H1 (cell line): ENCODE measurements around the gene ALPK3. TPM values are rescaled to one million over a fixed set of nuclear protein-coding genes. Genes with fewer than 3 reads are reported as not detected.

ENCODE experiments used
- CTCF ChIA-PET: fragments of 300-600 bp; sonication (Branson Sonifier 250); formaldehyde crosslinking; loops from one replicate; lab custom pipeline; 2021; ENCODE audit not compliant: partially characterized antibody; lab: Charles Lee
- POLR2A ChIA-PET: fragments of 300-600 bp; sonication (Branson Sonifier 250); formaldehyde crosslinking; loops from one replicate; lab custom pipeline; 2021; ENCODE audit warnings: inconsistent platforms; ENCODE audit not compliant: partially characterized antibody; lab: Charles Lee
- DNase-seq, 2 experiments: peaks; one replicate each; pipeline versions ENCODE4 v3.0.0 to v3.0.0-alpha.2; 2010 to 2022; ENCODE audit warnings: low spot score in 2 of 2, low read depth in 1 of 2, mixed read lengths in 1 of 2
- FAIRE-seq: peaks from 2 replicates; lab custom pipeline; 2011; peaks lifted over from hg19 to GRCh38; lab: Jason Lieb, UNC
- H2AFZ ChIP-seq: 2 replicates; pipeline ENCODE4 v1.8.1; 2012; ENCODE audit warnings: low read length, inconsistent platforms
- H2AK5ac ChIP-seq: 2 replicates; pipeline ENCODE4 v1.6.1; 2013; ENCODE audit warnings: low read depth, low read length
- H2BK120ac ChIP-seq: replicated peaks from 2 replicates; pipeline ENCODE3; 2013; ENCODE audit warnings: low read depth, low read length, inconsistent platforms
- H2BK12ac ChIP-seq: 2 replicates; pipeline ENCODE4 v1.6.1; 2013; ENCODE audit warnings: low read depth, low read length
- H2BK15ac ChIP-seq: 2 replicates; pipeline ENCODE4 v1.6.1; 2013; ENCODE audit warnings: low read length
- H2BK20ac ChIP-seq: 2 replicates; pipeline ENCODE4 v1.6.1; 2013; ENCODE audit warnings: low read length
- H2BK5ac ChIP-seq: 2 replicates; pipeline ENCODE4 v1.6.1; 2013; ENCODE audit warnings: low read depth, low read length
- H3K14ac ChIP-seq: 2 replicates; pipeline ENCODE4 v1.6.1; 2013; ENCODE audit warnings: inconsistent platforms; ENCODE audit not compliant: insufficient read length
- H3K18ac ChIP-seq: 2 replicates; pipeline ENCODE4 v1.6.1; 2013; ENCODE audit warnings: low read length; ENCODE audit errors: extremely low read depth
- H3K23ac ChIP-seq: 2 replicates; pipeline ENCODE4 v1.6.1; 2013; ENCODE audit warnings: inconsistent platforms; ENCODE audit not compliant: insufficient read length
- H3K23me2 ChIP-seq: 2 replicates; pipeline ENCODE4 v1.6.1; 2013; ENCODE audit warnings: low read depth, low read length
- H3K27ac ChIP-seq: 2 replicates; pipeline ENCODE4 v1.6.1; 2011; ENCODE audit warnings: low read depth, low read length, inconsistent platforms
- H3K27me3 ChIP-seq, 4 experiments: replicated peaks in 1 of 4; 1 replicate in 1 of 4; 2 replicates in 3 of 4; pipeline versions ENCODE4 v1.6.1 to v1.8.1; 2011 to 2013; ENCODE audit warnings: low read length in 3 of 4, mild to moderate bottlenecking in 3 of 4, inconsistent platforms in 2 of 4, mixed read lengths in 2 of 4, moderate library complexity in 1 of 4; ENCODE audit not compliant: control insufficient read depth in 3 of 4, insufficient read depth in 3 of 4; ENCODE audit errors: extremely low read depth in 1 of 4
- H3K36me3 ChIP-seq, 4 experiments: 2 replicates each; pipeline versions ENCODE4 v1.6.1 to v1.8.1; 2011 to 2013; ENCODE audit warnings: mild to moderate bottlenecking in 4 of 4, low read length in 3 of 4, moderate library complexity in 2 of 4, control low read depth in 1 of 4, inconsistent platforms in 1 of 4; ENCODE audit not compliant: insufficient read depth in 4 of 4, control insufficient read depth in 2 of 4
- H3K4ac ChIP-seq: replicated peaks from 2 replicates; pipeline ENCODE3; 2013; ENCODE audit warnings: low read length, low read depth, mixed read lengths, inconsistent platforms; ENCODE audit not compliant: insufficient read length
- H3K4me1 ChIP-seq, 4 experiments: replicated peaks in 1 of 4; 1 replicate in 1 of 4; 2 replicates in 3 of 4; pipeline versions ENCODE4 v1.6.1 to v1.8.1; 2011 to 2013; ENCODE audit warnings: low read length in 3 of 4, inconsistent platforms in 2 of 4, mixed read lengths in 1 of 4; ENCODE audit not compliant: insufficient read depth in 4 of 4, control insufficient read depth in 3 of 4
- H3K4me2 ChIP-seq, 2 experiments: 2 replicates each; pipeline versions ENCODE4 v1.6.1 to v1.8.1; 2011 to 2013; ENCODE audit warnings: low read depth in 2 of 2, low read length in 2 of 2, control low read depth in 1 of 2, inconsistent platforms in 1 of 2, mild to moderate bottlenecking in 1 of 2; ENCODE audit not compliant: insufficient read depth in 1 of 2
- H3K4me3 ChIP-seq, 4 experiments: fragments of 200-600, 300-600 bp in 1 of 4; sonication (generic), shearing (Covaris generic), sonication (Bioruptor Twin) in 1 of 4; 2 replicates each; pipeline versions ENCODE4 v1.5.1 to v1.8.1; 2011 to 2016; ENCODE audit warnings: low read length in 4 of 4, low read depth in 3 of 4, control low read depth in 2 of 4, inconsistent platforms in 2 of 4, mild to moderate bottlenecking in 2 of 4, mixed read lengths in 1 of 4, moderate library complexity in 1 of 4; ENCODE audit not compliant: insufficient read depth in 2 of 4; ENCODE audit errors: extremely low read depth in 1 of 4
- H3K56ac ChIP-seq: replicated peaks from 2 replicates; pipeline ENCODE3; 2013; ENCODE audit warnings: low read depth, mild to moderate bottlenecking, mixed read lengths, low read length, inconsistent platforms; ENCODE audit not compliant: insufficient read length
- H3K79me1 ChIP-seq: 2 replicates; pipeline ENCODE4 v1.6.1; 2013; ENCODE audit warnings: low read depth, low read length, control low read depth
- H3K79me2 ChIP-seq, 2 experiments: 2 replicates each; pipeline versions ENCODE4 v1.6.1 to v1.8.1; 2012 to 2013; ENCODE audit warnings: low read length in 2 of 2, mild to moderate bottlenecking in 2 of 2, inconsistent platforms in 1 of 2; ENCODE audit not compliant: insufficient read depth in 2 of 2, control insufficient read depth in 1 of 2
- H3K9ac ChIP-seq, 4 experiments: replicated peaks in 1 of 4; 1 replicate in 1 of 4; 2 replicates in 3 of 4; pipeline versions ENCODE4 v1.6.1 to v1.8.1; 2011 to 2013; ENCODE audit warnings: low read depth in 3 of 4, low read length in 3 of 4, control low read depth in 2 of 4, mild to moderate bottlenecking in 2 of 4, moderate library complexity in 2 of 4, inconsistent platforms in 1 of 4; ENCODE audit errors: extremely low read depth in 1 of 4
- H3K9me3 ChIP-seq, 2 experiments: 2 replicates each; pipeline versions ENCODE4 v1.6.1 to v1.8.1; 2012 to 2013; ENCODE audit warnings: mild to moderate bottlenecking in 2 of 2, moderate library complexity in 2 of 2, control low read depth in 1 of 2, inconsistent platforms in 1 of 2, low read depth in 1 of 2, low read length in 1 of 2, mixed read lengths in 1 of 2; ENCODE audit not compliant: insufficient read depth in 2 of 2
- H4K20me1 ChIP-seq, 2 experiments: replicated peaks in 1 of 2; 2 replicates each; pipeline versions ENCODE3 to v1.8.1; 2011 to 2013; ENCODE audit warnings: inconsistent platforms in 2 of 2, low read length in 2 of 2, mild to moderate bottlenecking in 1 of 2; ENCODE audit not compliant: insufficient read depth in 2 of 2, control insufficient read depth in 1 of 2
- H4K5ac ChIP-seq: 2 replicates; pipeline ENCODE4 v1.6.1; 2013; ENCODE audit warnings: low read length, low read depth, mixed read lengths, inconsistent platforms; ENCODE audit not compliant: insufficient read length
- H4K8ac ChIP-seq: 2 replicates; pipeline ENCODE4 v1.8.0; 2013; ENCODE audit warnings: mild to moderate bottlenecking, moderate library complexity, low read length, inconsistent platforms; ENCODE audit not compliant: insufficient read depth; ENCODE audit errors: extremely low read depth
- H4K91ac ChIP-seq: replicated peaks from 2 replicates; pipeline ENCODE3; 2013; ENCODE audit warnings: low read length, mixed read lengths, inconsistent platforms; ENCODE audit not compliant: insufficient read length
- BCL11A ChIP-seq, 2 experiments: IDR thresholded peaks; one replicate each; pipeline ENCODE4 v1.6.1; 2011; ENCODE audit warnings: low read depth in 2 of 2, low read length in 2 of 2, mild to moderate bottlenecking in 2 of 2
- CBX5 ChIP-seq: fragments of 300-800, 300-1000 bp; sonication (generic); IDR thresholded peaks from 2 replicates; pipeline ENCODE4 v1.7.1; 2016; ENCODE audit warnings: antibody characterized with exemption, low read length, low read depth
- CREB1 ChIP-seq: IDR thresholded peaks from 2 replicates; pipeline ENCODE4 v1.6.1; 2012; ENCODE audit warnings: inconsistent platforms
- EP300 ChIP-seq, 2 experiments: IDR thresholded peaks; 1 replicate in 1 of 2; 2 replicates in 1 of 2; pipeline ENCODE4 v1.6.1; 2011 to 2012; ENCODE audit warnings: low read depth in 2 of 2, low read length in 2 of 2, mild to moderate bottlenecking in 2 of 2, borderline replicate concordance in 1 of 2, inconsistent platforms in 1 of 2, moderate library complexity in 1 of 2
- GABPA ChIP-seq: IDR thresholded peaks from 2 replicates; pipeline ENCODE4 v1.6.1; 2011; ENCODE audit warnings: mild to moderate bottlenecking, low read length, moderate library complexity, borderline replicate concordance; ENCODE audit not compliant: insufficient read depth
- HDAC2 ChIP-seq, 2 experiments: fragments of 300-600 bp in 1 of 2; sonication (generic) in 1 of 2; IDR thresholded peaks; 2 replicates each; pipeline ENCODE4 v1.6.1; 2011 to 2012; ENCODE audit warnings: low read depth in 2 of 2, low read length in 2 of 2, mild to moderate bottlenecking in 2 of 2, moderate library complexity in 2 of 2, borderline replicate concordance in 1 of 2, inconsistent platforms in 1 of 2
- MAX ChIP-seq: IDR thresholded peaks from 2 replicates; pipeline ENCODE4 v1.6.1; 2012; ENCODE audit warnings: inconsistent platforms
- POLR2AphosphoS5 ChIP-seq: IDR thresholded peaks from 2 replicates; pipeline ENCODE4 v1.6.1; 2011; ENCODE audit warnings: low read depth, low read length
- SP1 ChIP-seq: IDR thresholded peaks from 2 replicates; pipeline ENCODE4 v1.6.1; 2011; ENCODE audit warnings: low read depth, low read length
- SP2 ChIP-seq: IDR thresholded peaks from 2 replicates; pipeline ENCODE4 v1.6.1; 2012; ENCODE audit warnings: mild to moderate bottlenecking, low read length, inconsistent platforms
- SRF ChIP-seq: IDR thresholded peaks from 2 replicates; pipeline ENCODE4 v1.6.1; 2011; ENCODE audit warnings: mild to moderate bottlenecking, low read depth, low read length, moderate library complexity
- TEAD4 ChIP-seq: IDR thresholded peaks from 2 replicates; pipeline ENCODE4 v1.6.1; 2012; ENCODE audit warnings: low read depth, low read length, inconsistent platforms, mixed read lengths
- WGBS, 2 experiments: shearing (Covaris generic) in 1 of 2; methylation state at CpG; one replicate each; pipeline versions ENCODE4 v1.1.6 to v1.1.7; 2013 to 2015; ENCODE audit warnings: low lambda C conversion rate in 2 of 2, mixed read lengths in 2 of 2, inconsistent platforms in 1 of 2, low coverage in 1 of 2, missing lambda C conversion rate in 1 of 2; ENCODE audit not compliant: insufficient replicate concordance in 2 of 2, insufficient coverage in 1 of 2, insufficient read length in 1 of 2; ENCODE audit errors: extremely low coverage in 1 of 2, missing lambda C conversion rate in 1 of 2; 5-methylcytosine and 5-hydroxymethylcytosine counted together
- polyA plus RNA-seq, 7 experiments: library from polyadenylated mRNA; depleted of rRNA in 3 of 7; stranded (reverse) in 5 of 7; unstranded in 2 of 7; fragments of >200 nt in 5 of 7; fragments of 200-250 nt in 2 of 7; gene quantifications; 1 replicate in 5 of 7; 2 replicates in 1 of 7; 4 replicates in 1 of 7; pipeline versions ENCODE4 v1.2.1 to v1.2.3, GENCODE V29; 2011 to 2013; ENCODE audit warnings: missing spikeins in 2 of 7, mixed read lengths in 2 of 7
- total RNA-seq: library from RNA; stranded (reverse); fragmentation: NEBNext Ultra II Directional; extraction: Animal tissue kit (Norgen Biotek cat#: 25700); gene quantifications from 2 replicates; pipeline ENCODE4 v1.2.1, GENCODE V29; 2021

The ALPK3 gene
- total and polyA plus RNA-seq, 2 of the 8 experiments (the other 6 are each of a cell fraction or from before 2014, with no cell fraction given), result 4.4 to 19.2 TPM

- H3K4me1 ChIP-seq, result peaks cover 9 to 21% (median 13%) of the 10 kb centered on the region in 4 experiments
- no peak overlapping the region for H3K18ac ChIP-seq
- no peak overlapping the region for H4K8ac ChIP-seq
- H2BK20ac ChIP-seq, result no peak overlapping the region
- no peak overlapping the region for H4K91ac ChIP-seq
- no peak overlapping the region for H2BK5ac ChIP-seq
- no peak overlapping the region for H4K5ac ChIP-seq
- no peak overlapping the region for H2AK5ac ChIP-seq
- H3K56ac ChIP-seq, result no peak overlapping the region
- H3K27me3 ChIP-seq, result no peaks in the 10 kb centered on the region
- peaks cover 2% of the 10 kb centered on the region; the same call in 1 of the 2 replicates for H3K23me2 ChIP-seq
- DNase-seq (no peak), FAIRE-seq (no peak)
- no peak overlapping the region for H3K27ac ChIP-seq
- no peak overlapping the region for H3K4me2 ChIP-seq
- H4K20me1 ChIP-seq, result no peaks in the 10 kb centered on the region
- H3K9me3 ChIP-seq, result no peaks in the 10 kb centered on the region
- H2AFZ ChIP-seq, result no peak overlapping the region
- no peak overlapping the region for H2BK12ac ChIP-seq
- no peak overlapping the region for H3K4ac ChIP-seq
- no peak overlapping the region for H2BK15ac ChIP-seq
- POLR2A ChIA-PET, result interaction anchor here (0.9 to 1.8 kb wide), 6 partner anchors 12 to 77 kb away, joined by 3 to 11 read pairs (median 4); no protein-coding TSS in a partner anchor
- CTCF ChIA-PET, result interaction anchor here (0.6 to 3.2 kb wide), 20 partner anchors 8 to 224 kb away, joined by 3 to 16 read pairs (median 6); no protein-coding TSS in a partner anchor
- 0 out of 2 replicates have a peak, but pooled peaks cover 4% of the 10 kb centered on the region for H3K79me1 ChIP-seq
- H3K36me3 ChIP-seq, result 0 out of 8 replicates have a peak, but pooled peaks cover 0 to 2% (median 0%) of the 10 kb centered on the region in 4 experiments
- no peaks in the 10 kb centered on the region for H3K79me2 ChIP-seq
- H3K9ac ChIP-seq, result no peak overlapping the region
- no peak overlapping the region for H2BK120ac ChIP-seq
- WGBS, 2 experiments, result 91% methylated on average over 4 of the region's 4 CpGs; no CpG with 5 or more reads in 1 of the 2 experiments
- no peak overlapping the region for H3K14ac ChIP-seq
- H3K4me3 ChIP-seq, result no peak overlapping the region
- no peak overlapping the region for H3K23ac ChIP-seq
- no peak for TF ChIP-seq SP2
- TF ChIP-seq EP300 (IDR thresholded peaks at IDR 0.05; ENCODE audit: borderline replicate concordance in 1 of 2, low read depth in 2 of 2, low read length in 2 of 2), result no peak
- TF ChIP-seq CREB1, result no peak
- TF ChIP-seq HDAC2 (IDR thresholded peaks at IDR 0.05; ENCODE audit: borderline replicate concordance in 1 of 2, low read depth in 2 of 2, low read length in 2 of 2), result no peak
- no peak for TF ChIP-seq SP1
- TF ChIP-seq SRF, result no peak
- no peak for TF ChIP-seq TEAD4
- TF ChIP-seq MAX, result no peak
- no peak for TF ChIP-seq BCL11A (IDR thresholded peaks at IDR 0.05; ENCODE audit: low read depth in 2 of 2, low read length in 2 of 2)
- TF ChIP-seq GABPA, result no peak
- TF ChIP-seq POLR2AphosphoS5, result no peak
- no peak for TF ChIP-seq CBX5
These were observed 5.6 kb downstream of the ALPK3 start for GRCh38 chr15:84822653-84823281.
